K562 (cell line): Measurements from ENCODE around the gene ATF4. TPM values are rescaled to one million over a fixed set of nuclear protein-coding genes. Genes with fewer than 3 reads are reported as not detected.

Experiments used
- BACH1 ChIP-seq: fragments of 200-800 bp; sonication (Bioruptor generic); IDR thresholded peaks from 2 replicates; pipeline ENCODE4 v1.6.1; 2016; ENCODE audit warnings: missing genetic modification characterization, missing compliant biosample characterization
- CHD2 ChIP-seq: IDR thresholded peaks from 2 replicates; pipeline ENCODE4 v1.6.1; 2011; ENCODE audit warnings: low read depth, low read length
- EHMT2 ChIP-seq: fragments of 450-650 bp; IDR thresholded peaks from 2 replicates; pipeline ENCODE4 v1.6.1; 2018; ENCODE audit warnings: antibody characterized with exemption
- FOXA3 ChIP-seq, 2 experiments: fragments of 450-650 bp in 1 of 2; sonication (generic) in 1 of 2; formaldehyde crosslinking; IDR thresholded peaks in 1 of 2; conservative IDR thresholded peaks in 1 of 2; 2 replicates each; pipeline versions ENCODE4 v1.4.0 to v1.8.0; 2020 to 2022; ENCODE audit warnings: mild to moderate bottlenecking in 2 of 2, missing genetic modification reagents in 1 of 2
- HDAC1 ChIP-seq, 2 experiments: fragments of 450-650 bp; IDR thresholded peaks; 2 replicates each; pipeline ENCODE4 v1.6.1; 2016 to 2017; ENCODE audit warnings: inconsistent platforms in 1 of 2, mild to moderate bottlenecking in 1 of 2, moderate library complexity in 1 of 2
- HDAC6 ChIP-seq: IDR thresholded peaks from 2 replicates; pipeline ENCODE4 v1.6.1; 2012; ENCODE audit warnings: low read depth, mild to moderate bottlenecking, control low read depth, inconsistent platforms, low read length, moderate library complexity
- KDM2B ChIP-seq: fragments of 250-450 bp; sonication (Bioruptor Pico); IDR thresholded peaks from 2 replicates; pipeline ENCODE4 v1.8.0; 2021; ENCODE audit warnings: mild to moderate bottlenecking, moderate library complexity
- NRF1 ChIP-seq, 2 experiments: fragments of 450-650 bp; IDR thresholded peaks in 1 of 2; conservative IDR thresholded peaks in 1 of 2; 2 replicates each; pipeline ENCODE4 v1.6.1; 2014; ENCODE audit warnings: mild to moderate bottlenecking in 2 of 2
- OTX1 ChIP-seq: fragments of 450-650 bp; formaldehyde crosslinking; IDR thresholded peaks from 2 replicates; pipeline ENCODE4 v1.4.0; 2022; ENCODE audit warnings: mild to moderate bottlenecking
- POLR2B ChIP-seq: fragments of 450-650 bp; IDR thresholded peaks from 2 replicates; pipeline ENCODE4 v1.6.1; 2018; ENCODE audit warnings: low read depth; ENCODE audit not compliant: partially characterized antibody
- PRPF4 ChIP-seq: fragments of 200-400 bp; formaldehyde crosslinking; IDR thresholded peaks from one replicate; pipeline ENCODE4 v1.6.1; 2017; ENCODE audit warnings: low read length, low read depth, mild to moderate bottlenecking; ENCODE audit not compliant: insufficient read depth, poor library complexity, severe bottlenecking
- RFX1 ChIP-seq: fragments of 450-650 bp; IDR thresholded peaks from 2 replicates; pipeline ENCODE4 v1.6.1; 2016; ENCODE audit warnings: mild to moderate bottlenecking, moderate library complexity
- RFX5 ChIP-seq: IDR thresholded peaks from 2 replicates; pipeline ENCODE4 v1.6.1; 2011; ENCODE audit warnings: low read depth, mild to moderate bottlenecking, improper control_type of control experiment, low read length
- SETDB1 ChIP-seq: IDR thresholded peaks from one replicate; pipeline ENCODE4 v1.6.1; 2012; ENCODE audit warnings: low read length, control low read depth, inconsistent platforms
- THAP12 ChIP-seq: fragments of 250-450 bp; sonication (Bioruptor Pico); IDR thresholded peaks from 2 replicates; pipeline ENCODE4 v1.9.0; 2021; ENCODE audit warnings: mild to moderate bottlenecking, inconsistent platforms
- VEZF1 ChIP-seq: fragments of 200-800 bp; sonication (Bioruptor generic); IDR thresholded peaks from 2 replicates; pipeline ENCODE4 v1.6.1; 2017; ENCODE audit warnings: missing genetic modification characterization, missing compliant biosample characterization
- ZFP1 ChIP-seq: fragments of 450-650 bp; formaldehyde crosslinking; IDR thresholded peaks from 2 replicates; pipeline ENCODE4 v1.4.0; 2020; ENCODE audit warnings: mild to moderate bottlenecking, mixed read lengths
- ZFPM2 ChIP-seq: fragments of 250-450 bp; sonication (Bioruptor Pico); IDR thresholded peaks from 2 replicates; pipeline ENCODE4 v1.5.1; 2022; ENCODE audit warnings: mild to moderate bottlenecking
- ZNF282 ChIP-seq: sonication (generic); formaldehyde crosslinking; IDR thresholded peaks from 2 replicates; pipeline ENCODE4 v1.8.1; 2023; ENCODE audit warnings: missing genetic modification reagents
- ZNF780A ChIP-seq: fragments of 250-450 bp; sonication (Bioruptor Pico); IDR thresholded peaks from 2 replicates; pipeline ENCODE4 v1.5.0; 2021; ENCODE audit warnings: mild to moderate bottlenecking
- polyA plus RNA-seq, 8 experiments: library from polyadenylated mRNA; depleted of rRNA in 4 of 8; stranded (reverse) in 5 of 8; unstranded in 3 of 8; fragments of >200 nt; fragmentation: Nextera tagmentation in 2 of 8; fragmentation: Illumina TruSeq in 1 of 8; extraction: Ambion mirVana in 2 of 8; extraction: Trizol in 1 of 8; gene quantifications; 2 replicates each; pipeline versions ENCODE4 v1.2.1 to v1.2.3, GENCODE V29; 2011 to 2014; ENCODE audit warnings: inconsistent platforms in 1 of 8, missing spikeins in 1 of 8
- total RNA-seq, 7 experiments: library from RNA; depleted of rRNA in 6 of 7; stranded (reverse); fragments of >200 nt in 6 of 7; fragmentation: Illumina TruSeq in 2 of 7; extraction: Trizol in 2 of 7; gene quantifications; 2 replicates each; pipeline versions ENCODE4 v1.2.1 to v1.2.3, GENCODE V29; 2011 to 2021; ENCODE audit warnings: low replicate concordance in 1 of 7
- TF ChIP-seq, protein P1 (sequence below): fragments of 450-650 bp; conservative IDR thresholded peaks from 2 replicates; pipeline ENCODE4 v1.6.1; 2016; ENCODE audit warnings: missing genetic modification characterization, low read depth, mild to moderate bottlenecking, missing compliant biosample characterization, moderate library complexity

Gene ATF4
- total and polyA plus RNA-seq, 9 of the 15 experiments (the other 6 are each of a cell fraction or from before 2014, with no cell fraction given) = 93.1 to 723 (median 355) TPM

DNA sequence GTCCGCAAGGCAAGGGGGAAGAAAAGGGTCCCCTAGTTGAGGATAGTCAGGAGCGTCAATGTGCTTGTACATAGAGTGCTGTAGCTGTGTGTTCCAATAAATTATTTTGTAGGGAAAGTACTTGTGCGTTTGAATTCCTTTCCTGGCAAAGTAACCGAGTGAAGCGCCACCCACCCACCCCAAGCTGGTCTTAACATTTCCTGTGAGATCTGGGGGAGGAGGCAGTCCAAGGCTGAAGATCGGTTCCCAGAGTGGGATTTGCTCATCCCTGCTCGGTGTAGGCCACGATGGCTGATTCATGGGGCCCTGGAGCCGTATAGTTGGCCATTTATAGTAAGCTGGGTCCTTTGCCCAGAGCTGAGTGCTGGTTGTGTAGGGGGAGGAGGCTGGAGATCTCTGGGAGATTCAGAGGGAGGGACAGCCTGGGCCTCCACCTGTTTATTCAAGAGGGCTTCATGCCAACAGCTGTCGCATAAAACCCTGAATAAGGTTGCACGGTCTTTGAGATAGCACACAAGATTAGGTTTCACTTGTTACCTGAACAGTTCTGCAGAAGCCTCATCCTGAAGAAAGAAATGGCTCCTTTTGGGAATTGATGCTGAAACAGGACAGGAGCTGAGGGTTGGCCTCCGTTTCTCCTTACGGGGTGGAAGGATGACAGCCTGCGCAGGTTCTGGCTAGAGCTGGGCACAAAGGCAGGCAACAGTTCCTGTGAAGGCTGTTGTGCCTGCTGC is 2.4 kb downstream of the ATF4 start (continued):
- peak; percentile 86 for TF ChIP-seq OTX1 (CRISPR knock-in tag)
- TF ChIP-seq ZFPM2 = no peak
- no peak for TF ChIP-seq ZNF282
- no peak for TF ChIP-seq THAP12 (CRISPR knock-in tag)
- no peak for TF ChIP-seq SETDB1
- TF ChIP-seq RFX1 = no peak
- no peak for TF ChIP-seq ZNF780A (CRISPR knock-in tag)
- TF ChIP-seq EHMT2 = no peak
- TF ChIP-seq POLR2B = peak; percentile 81
- TF ChIP-seq RFX5 = no peak
- peak; percentile 29; the same call in 1 of the 2 replicates for TF ChIP-seq VEZF1 (CRISPR knock-in tag)
- peak; percentile 67; the same call in 1 of the 2 replicates for TF ChIP-seq ZFP1 (CRISPR knock-in tag)
- no peak for TF ChIP-seq HDAC1 (IDR thresholded peaks at IDR 0.05)
- no peak for TF ChIP-seq BACH1
- TF ChIP-seq NRF1 (conservative IDR thresholded peaks at IDR 0.05 in 1 of 2, IDR thresholded peaks at IDR 0.05 in 1 of 2) = peak; percentile 49 to 62
- TF ChIP-seq, protein P1, sequence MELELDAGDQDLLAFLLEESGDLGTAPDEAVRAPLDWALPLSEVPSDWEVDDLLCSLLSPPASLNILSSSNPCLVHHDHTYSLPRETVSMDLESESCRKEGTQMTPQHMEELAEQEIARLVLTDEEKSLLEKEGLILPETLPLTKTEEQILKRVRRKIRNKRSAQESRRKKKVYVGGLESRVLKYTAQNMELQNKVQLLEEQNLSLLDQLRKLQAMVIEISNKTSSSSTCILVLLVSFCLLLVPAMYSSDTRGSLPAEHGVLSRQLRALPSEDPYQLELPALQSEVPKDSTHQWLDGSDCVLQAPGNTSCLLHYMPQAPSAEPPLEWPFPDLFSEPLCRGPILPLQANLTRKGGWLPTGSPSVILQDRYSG (tag) = no peak
- TF ChIP-seq CHD2 = peak; percentile 10; the same call in 1 of the 2 replicates
- TF ChIP-seq PRPF4 = no peak
- TF ChIP-seq KDM2B (CRISPR knock-in tag) = no peak
- TF ChIP-seq HDAC6 = no peak
- TF ChIP-seq FOXA3 (CRISPR knock-in tag; conservative IDR thresholded peaks at IDR 0.05 in 1 of 2, IDR thresholded peaks at IDR 0.05 in 1 of 2) = no peak
